ENCODE results near the gene CACNG4. TPM values are rescaled to one million over a fixed set of nuclear protein-coding genes. Genes with fewer than 3 reads are reported as not detected.

Gene CACNG4
- total RNA-seq, 1 experiment from 2014 or later, result 2.4 TPM

GRCh38 chr17:66948061-66948750 is 16.3 kb upstream of the CACNG4 start:
- H2AFZ ChIP-seq (ENCODE audit: low read length), result no peak overlapping the region
- H3K9me2 ChIP-seq (replicated peaks; ENCODE audit: low read length), result no peaks in the 10 kb centered on the region
- H3K9me3 ChIP-seq (ENCODE audit: low read length), result no peaks in the 10 kb centered on the region
- H3K36me3 ChIP-seq (ENCODE audit: low read depth, low read length), result no peaks in the 10 kb centered on the region
- H3K79me2 ChIP-seq (ENCODE audit: low read length), result no peaks in the 10 kb centered on the region
- no peaks in the 10 kb centered on the region for H3K27me3 ChIP-seq (ENCODE audit: low read length)
- CTCF ChIA-PET, result no interaction called here
- POLR2A ChIA-PET (ENCODE audit: unreplicated experiment), result no interaction called here
- H3K4me3 ChIP-seq (ENCODE audit: low read length), result no peak overlapping the region
- H3K9ac ChIP-seq (ENCODE audit: low read length), result no peak overlapping the region
- no peak for TF ChIP-seq CTCF (conservative IDR thresholded peaks at IDR 0.05; ENCODE audit: low read depth, low read length)
- TF ChIP-seq EZH2phosphoT487 (IDR thresholded peaks at IDR 0.05; ENCODE audit: borderline replicate concordance, low read length), result no peak
- TF ChIP-seq EZH2 (IDR thresholded peaks at IDR 0.05; ENCODE audit: low read length, unreplicated experiment), result no peak
- BruUV-seq (replicated peaks), result no TSS peak
- no peak overlapping the region for H3K27ac ChIP-seq (ENCODE audit: low read length)
- peaks cover 11% of the 10 kb centered on the region for H3F3A ChIP-seq (ENCODE audit: low read length, unreplicated experiment)
- no peak overlapping the region for H3K4me2 ChIP-seq (ENCODE audit: low read length)
- H3K4me1 ChIP-seq (ENCODE audit: insufficient read depth, low read length), result peaks cover 51% of the 10 kb centered on the region
- intact Hi-C loops (cut with micrococcal nuclease), result no loop called here
- DNase-seq (no peak), ATAC-seq (no peak)
- H4K20me1 ChIP-seq (ENCODE audit: low read length), result no peaks in the 10 kb centered on the region

- Histone ChIP-seq H3K79me2 (ENCODE audit: low read length) (no peaks in the 10 kb centered on the region), H3K27me3 (ENCODE audit: low read length) (no peaks in the 10 kb centered on the region), H3K27ac (ENCODE audit: low read length) (no peak overlapping the region), H3K4me1 (ENCODE audit: insufficient read depth, low read length) (peaks cover 50% of the 10 kb centered on the region), H3K36me3 (ENCODE audit: low read depth, low read length) (no peaks in the 10 kb centered on the region), H3K9me2 (replicated peaks; ENCODE audit: low read length) (no peaks in the 10 kb centered on the region), H3K4me2 (ENCODE audit: low read length) (no peak overlapping the region), H3K9me3 (ENCODE audit: low read length) (no peaks in the 10 kb centered on the region), H3K4me3 (ENCODE audit: low read length) (no peak overlapping the region), H3F3A (ENCODE audit: low read length, unreplicated experiment) (peaks cover 11% of the 10 kb centered on the region), H3K9ac (ENCODE audit: low read length) (no peak overlapping the region), H4K20me1 (ENCODE audit: low read length) (no peaks in the 10 kb centered on the region), H2AFZ (ENCODE audit: low read length) (no peak overlapping the region)
- POLR2A ChIA-PET (ENCODE audit: unreplicated experiment), result no interaction called here
- DNase-seq, result peak; percentile 30
- TF ChIP-seq EZH2 (IDR thresholded peaks at IDR 0.05; ENCODE audit: low read length, unreplicated experiment) (no peak), CTCF (conservative IDR thresholded peaks at IDR 0.05; ENCODE audit: low read depth, low read length) (no peak), EZH2phosphoT487 (IDR thresholded peaks at IDR 0.05; ENCODE audit: borderline replicate concordance, low read length) (no peak)
- intact Hi-C loops (cut with micrococcal nuclease), result no loop called here
- BruUV-seq (replicated peaks), result no TSS peak
- CTCF ChIA-PET, result no interaction called here
- no peak for ATAC-seq
These were observed 15.0 kb upstream of the CACNG4 start for GRCh38 chr17:66949501-66949900.

GRCh38 chr17:66950325-66950724 is 14.2 kb upstream of the CACNG4 start:
- peaks cover 11% of the 10 kb centered on the region for H3F3A ChIP-seq (ENCODE audit: low read length, unreplicated experiment)
- no peaks in the 10 kb centered on the region for H3K79me2 ChIP-seq (ENCODE audit: low read length)
- CTCF ChIA-PET, result no interaction called here
- H3K9me3 ChIP-seq (ENCODE audit: low read length), result no peaks in the 10 kb centered on the region
- BruUV-seq (replicated peaks), result no TSS peak
- H2AFZ ChIP-seq (ENCODE audit: low read length), result no peak overlapping the region
- no peaks in the 10 kb centered on the region for H4K20me1 ChIP-seq (ENCODE audit: low read length)
- TF ChIP-seq EZH2 (IDR thresholded peaks at IDR 0.05; ENCODE audit: low read length, unreplicated experiment), result no peak
- no peak for TF ChIP-seq EZH2phosphoT487 (IDR thresholded peaks at IDR 0.05; ENCODE audit: borderline replicate concordance, low read length)
- no peak for TF ChIP-seq CTCF (conservative IDR thresholded peaks at IDR 0.05; ENCODE audit: low read depth, low read length)
- H3K27me3 ChIP-seq (ENCODE audit: low read length), result no peaks in the 10 kb centered on the region
- H3K9me2 ChIP-seq (replicated peaks; ENCODE audit: low read length), result no peaks in the 10 kb centered on the region
- H3K27ac ChIP-seq (ENCODE audit: low read length), result peak overlapping the region; percentile 94
- peak overlapping the region; percentile 74 for H3K4me2 ChIP-seq (ENCODE audit: low read length)
- intact Hi-C loops (cut with micrococcal nuclease), result no loop called here
- POLR2A ChIA-PET (ENCODE audit: unreplicated experiment), result no interaction called here
- ATAC-seq, result no peak
- DNase-seq, result no peak
- H3K4me1 ChIP-seq (ENCODE audit: insufficient read depth, low read length), result peaks cover 44% of the 10 kb centered on the region
- H3K4me3 ChIP-seq (ENCODE audit: low read length), result no peak overlapping the region
- H3K36me3 ChIP-seq (ENCODE audit: low read depth, low read length), result no peaks in the 10 kb centered on the region
- H3K9ac ChIP-seq (ENCODE audit: low read length), result no peak overlapping the region
